Measurements from ENCODE around the gene CEP85. TPM values are rescaled to one million over a fixed set of nuclear protein-coding genes. Genes with fewer than 3 reads are reported as not detected.
A peak's percentile ranks its signal among the peaks of the same experiment; 100 is the strongest.

CEP85 gene
- total RNA-seq, 1 donor from 2014 or later, result 8.4 TPM

GRCh38 chr1:26283279-26283853, 49.4 kb downstream of the CEP85 start:
- DNase-seq (ENCODE audit: low read depth) (peak; percentile 13), FAIRE-seq (no peak)
- no peaks in the 10 kb centered on the region for H3K27me3 ChIP-seq (ENCODE audit: control insufficient read depth, insufficient read depth, low read length)
- peaks cover 8% of the 10 kb centered on the region for H3K36me3 ChIP-seq (ENCODE audit: control insufficient read depth, insufficient read depth, low read length)
- no peak overlapping the region for H3K4me3 ChIP-seq (ENCODE audit: low read depth, low read length)
- no peak for TF ChIP-seq CTCF (IDR thresholded peaks at IDR 0.05; ENCODE audit: insufficient read depth, low read length, severe bottlenecking)

GRCh38 chr1:26283871-26284596, 50.0 kb downstream of the CEP85 start:
- H3K36me3 ChIP-seq (ENCODE audit: control insufficient read depth, insufficient read depth, low read length), result peaks cover 8% of the 10 kb centered on the region
- TF ChIP-seq CTCF (IDR thresholded peaks at IDR 0.05; ENCODE audit: insufficient read depth, low read length, severe bottlenecking), result no peak
- no peaks in the 10 kb centered on the region for H3K27me3 ChIP-seq (ENCODE audit: control insufficient read depth, insufficient read depth, low read length)
- no peak overlapping the region for H3K4me3 ChIP-seq (ENCODE audit: low read depth, low read length)
- no peak for DNase-seq (ENCODE audit: low read depth)
- FAIRE-seq, result no peak

GRCh38 chr1:26284597-26285347, 50.8 kb downstream of the CEP85 start:
- DNase-seq (ENCODE audit: low read depth) (peak; percentile 96), FAIRE-seq (no peak)
- no peaks in the 10 kb centered on the region for H3K27me3 ChIP-seq (ENCODE audit: control insufficient read depth, insufficient read depth, low read length)
- peak; percentile 92 for TF ChIP-seq CTCF (IDR thresholded peaks at IDR 0.05; ENCODE audit: insufficient read depth, low read length, severe bottlenecking)
- no peak overlapping the region for H3K4me3 ChIP-seq (ENCODE audit: low read depth, low read length)
- H3K36me3 ChIP-seq (ENCODE audit: control insufficient read depth, insufficient read depth, low read length), result peaks cover 8% of the 10 kb centered on the region

- DNase-seq (ENCODE audit: low read depth) (no peak), FAIRE-seq (no peak)
- peak; percentile 53 for TF ChIP-seq CTCF (IDR thresholded peaks at IDR 0.05; ENCODE audit: insufficient read depth, low read length, severe bottlenecking)
- no peaks in the 10 kb centered on the region for H3K27me3 ChIP-seq (ENCODE audit: control insufficient read depth, insufficient read depth, low read length)
- H3K4me3 ChIP-seq (ENCODE audit: low read depth, low read length), result no peak overlapping the region
- H3K36me3 ChIP-seq (ENCODE audit: control insufficient read depth, insufficient read depth, low read length), result peaks cover 8% of the 10 kb centered on the region
These were observed 51.5 kb downstream of the CEP85 start for GRCh38 chr1:26285366-26286063.

- no peak for TF ChIP-seq CTCF (IDR thresholded peaks at IDR 0.05; ENCODE audit: insufficient read depth, low read length, severe bottlenecking)
- FAIRE-seq, result no peak
These were observed 52.0 kb downstream of the CEP85 start for GRCh38 chr1:26286064-26286416.

More at GRCh38 chr1:26286064-26286416, 52.0 kb downstream of the CEP85 start:
- Histone ChIP-seq H3K27me3 (ENCODE audit: control insufficient read depth, insufficient read depth, low read length) (no peaks in the 10 kb centered on the region), H3K4me3 (ENCODE audit: low read depth, low read length) (no peak overlapping the region), H3K36me3 (ENCODE audit: control insufficient read depth, insufficient read depth, low read length) (peaks cover 6% of the 10 kb centered on the region)
- DNase-seq (ENCODE audit: low read depth), result no peak
